ENCODE measurements around the gene AZU1. TPM values are rescaled to one million over a fixed set of nuclear protein-coding genes. Genes with fewer than 3 reads are reported as not detected.
A peak's percentile ranks its signal among the peaks of the same experiment; 100 is the strongest.

AZU1 gene
- polyA plus RNA-seq: not detected

- H3K4me3 ChIP-seq (ENCODE audit: low read depth in 1 of 2, low read length in 2 of 2): no peak within 1 kb of the TSS
- WGBS, 2 donors: 54 to 61% methylated on average over 32 to 33 of the region's 33 CpGs
- no peaks in the 10 kb centered on the region for H3K4me1 ChIP-seq (ENCODE audit: control insufficient read depth in 2 of 2, insufficient read depth in 2 of 2, low read length in 1 of 2)
- peaks cover 0 to 2% of the 10 kb centered on the region in 2 donors for H3K27me3 ChIP-seq (ENCODE audit: control insufficient read depth in 1 of 2, insufficient read depth in 2 of 2, low read length in 2 of 2)
- H3K9me3 ChIP-seq (ENCODE audit: control insufficient read depth in 2 of 2, insufficient read depth in 1 of 2, low read depth in 1 of 2, low read length in 1 of 2): no peaks in the 10 kb centered on the region
- no peak within 1 kb of the TSS for H3K27ac ChIP-seq (ENCODE audit: low read depth in 2 of 2, low read length in 1 of 2)
- H3K36me3 ChIP-seq (ENCODE audit: control insufficient read depth in 2 of 2, insufficient read depth in 2 of 2, low read length in 1 of 2): no peaks in the 10 kb centered on the region
These were observed at the start of gene AZU1 for GRCh38 chr19:827710-828321. TSS of gene AZU1 (plus strand) at chr19:827837. CDS start at chr19:827847, 10 bp downstream.

- H3K27me3 ChIP-seq (ENCODE audit: control insufficient read depth in 1 of 2, insufficient read depth in 2 of 2, low read length in 2 of 2): no peaks in the 10 kb centered on the region
- no peaks in the 10 kb centered on the region for H3K9me3 ChIP-seq (ENCODE audit: control insufficient read depth in 2 of 2, insufficient read depth in 1 of 2, low read depth in 1 of 2, low read length in 1 of 2)
- 40 to 46% methylated on average over 36 of the region's 36 CpGs for WGBS, 2 donors
- H3K27ac ChIP-seq (ENCODE audit: low read depth in 2 of 2, low read length in 1 of 2): peak overlapping the region; percentile 76 to 77
- H3K36me3 ChIP-seq (ENCODE audit: control insufficient read depth in 2 of 2, insufficient read depth in 2 of 2, low read length in 1 of 2): no peaks in the 10 kb centered on the region
- H3K4me1 ChIP-seq (ENCODE audit: control insufficient read depth in 2 of 2, insufficient read depth in 2 of 2, low read length in 1 of 2): peaks cover 0 to 9% of the 10 kb centered on the region in 2 donors
- no peak overlapping the region for H3K4me3 ChIP-seq (ENCODE audit: low read depth in 1 of 2, low read length in 2 of 2)
These were observed 48.6 kb upstream of the AZU1 start for GRCh38 chr19:778910-779653.

GRCh38 chr19:780935-781334 lies 46.7 kb upstream of the AZU1 start:
- Histone ChIP-seq H3K9me3 (ENCODE audit: control insufficient read depth in 2 of 2, insufficient read depth in 1 of 2, low read depth in 1 of 2, low read length in 1 of 2) (no peaks in the 10 kb centered on the region), H3K27me3 (ENCODE audit: control insufficient read depth in 1 of 2, insufficient read depth in 2 of 2, low read length in 2 of 2) (no peaks in the 10 kb centered on the region), H3K4me1 (ENCODE audit: control insufficient read depth in 2 of 2, insufficient read depth in 2 of 2, low read length in 1 of 2) (peaks cover 0 to 9% of the 10 kb centered on the region in 2 donors), H3K27ac (ENCODE audit: low read depth in 2 of 2, low read length in 1 of 2) (no peak overlapping the region), H3K36me3 (ENCODE audit: control insufficient read depth in 2 of 2, insufficient read depth in 2 of 2, low read length in 1 of 2) (no peaks in the 10 kb centered on the region), H3K4me3 (ENCODE audit: low read depth in 1 of 2, low read length in 2 of 2) (no peak overlapping the region)
- WGBS, 2 donors: 72 to 88% methylated on average over 15 of the region's 15 CpGs

- Histone ChIP-seq H3K4me1 (ENCODE audit: control insufficient read depth in 2 of 2, insufficient read depth in 2 of 2, low read length in 1 of 2) (peaks cover 0 to 9% of the 10 kb centered on the region in 2 donors), H3K9me3 (ENCODE audit: control insufficient read depth in 2 of 2, insufficient read depth in 1 of 2, low read depth in 1 of 2, low read length in 1 of 2) (no peaks in the 10 kb centered on the region), H3K27me3 (ENCODE audit: control insufficient read depth in 1 of 2, insufficient read depth in 2 of 2, low read length in 2 of 2) (no peaks in the 10 kb centered on the region), H3K27ac (ENCODE audit: low read depth in 2 of 2, low read length in 1 of 2) (no peak overlapping the region), H3K36me3 (ENCODE audit: control insufficient read depth in 2 of 2, insufficient read depth in 2 of 2, low read length in 1 of 2) (no peaks in the 10 kb centered on the region), H3K4me3 (ENCODE audit: low read depth in 1 of 2, low read length in 2 of 2) (no peak overlapping the region)
- 89 to 91% methylated on average over 19 of the region's 19 CpGs for WGBS, 2 donors
These were observed 45.8 kb upstream of the AZU1 start for GRCh38 chr19:781800-782184.

GRCh38 chr19:782185-782877 lies 45.3 kb upstream of the AZU1 start:
- no peak overlapping the region for H3K4me3 ChIP-seq (ENCODE audit: low read depth in 1 of 2, low read length in 2 of 2)
- H3K27ac ChIP-seq (ENCODE audit: low read depth in 2 of 2, low read length in 1 of 2): peak overlapping the region in 1 of 2 donors; percentile 5
- H3K4me1 ChIP-seq (ENCODE audit: control insufficient read depth in 2 of 2, insufficient read depth in 2 of 2, low read length in 1 of 2): peaks cover 0 to 9% of the 10 kb centered on the region in 2 donors
- WGBS, 2 donors: 27 to 33% methylated on average over 29 of the region's 29 CpGs
- no peaks in the 10 kb centered on the region for H3K9me3 ChIP-seq (ENCODE audit: control insufficient read depth in 2 of 2, insufficient read depth in 1 of 2, low read depth in 1 of 2, low read length in 1 of 2)
- no peaks in the 10 kb centered on the region for H3K27me3 ChIP-seq (ENCODE audit: control insufficient read depth in 1 of 2, insufficient read depth in 2 of 2, low read length in 2 of 2)
- no peaks in the 10 kb centered on the region for H3K36me3 ChIP-seq (ENCODE audit: control insufficient read depth in 2 of 2, insufficient read depth in 2 of 2, low read length in 1 of 2)

- Histone ChIP-seq H3K4me1 (ENCODE audit: control insufficient read depth in 2 of 2, insufficient read depth in 2 of 2, low read length in 1 of 2) (peaks cover 0 to 9% of the 10 kb centered on the region in 2 donors), H3K27ac (ENCODE audit: low read depth in 2 of 2, low read length in 1 of 2) (peak overlapping the region; percentile 5 to 50), H3K4me3 (ENCODE audit: low read depth in 1 of 2, low read length in 2 of 2) (no peak overlapping the region), H3K9me3 (ENCODE audit: control insufficient read depth in 2 of 2, insufficient read depth in 1 of 2, low read depth in 1 of 2, low read length in 1 of 2) (no peaks in the 10 kb centered on the region), H3K36me3 (ENCODE audit: control insufficient read depth in 2 of 2, insufficient read depth in 2 of 2, low read length in 1 of 2) (no peaks in the 10 kb centered on the region), H3K27me3 (ENCODE audit: control insufficient read depth in 1 of 2, insufficient read depth in 2 of 2, low read length in 2 of 2) (no peaks in the 10 kb centered on the region)
- WGBS, 2 donors: 53% methylated on average over 30 of the region's 30 CpGs
These were observed 44.6 kb upstream of the AZU1 start for GRCh38 chr19:782878-783668.

GRCh38 chr19:784541-784940 lies 43.1 kb upstream of the AZU1 start:
- H3K4me1 ChIP-seq (ENCODE audit: control insufficient read depth in 2 of 2, insufficient read depth in 2 of 2, low read length in 1 of 2): peaks cover 0 to 4% of the 10 kb centered on the region in 2 donors
- H3K27me3 ChIP-seq (ENCODE audit: control insufficient read depth in 1 of 2, insufficient read depth in 2 of 2, low read length in 2 of 2): no peaks in the 10 kb centered on the region
- no peaks in the 10 kb centered on the region for H3K36me3 ChIP-seq (ENCODE audit: control insufficient read depth in 2 of 2, insufficient read depth in 2 of 2, low read length in 1 of 2)
- no peaks in the 10 kb centered on the region for H3K9me3 ChIP-seq (ENCODE audit: control insufficient read depth in 2 of 2, insufficient read depth in 1 of 2, low read depth in 1 of 2, low read length in 1 of 2)
- no peak overlapping the region for H3K4me3 ChIP-seq (ENCODE audit: low read depth in 1 of 2, low read length in 2 of 2)
- no peak overlapping the region for H3K27ac ChIP-seq (ENCODE audit: low read depth in 2 of 2, low read length in 1 of 2)
- 71 to 80% methylated on average over 13 of the region's 13 CpGs for WGBS, 2 donors

GRCh38 chr19:787536-787935 lies 40.1 kb upstream of the AZU1 start:
- no peaks in the 10 kb centered on the region for H3K36me3 ChIP-seq (ENCODE audit: control insufficient read depth in 2 of 2, insufficient read depth in 2 of 2, low read length in 1 of 2)
- no peaks in the 10 kb centered on the region for H3K27me3 ChIP-seq (ENCODE audit: control insufficient read depth in 1 of 2, insufficient read depth in 2 of 2, low read length in 2 of 2)
- H3K27ac ChIP-seq (ENCODE audit: low read depth in 2 of 2, low read length in 1 of 2): no peak overlapping the region
- H3K4me3 ChIP-seq (ENCODE audit: low read depth in 1 of 2, low read length in 2 of 2): no peak overlapping the region
- no peaks in the 10 kb centered on the region for H3K9me3 ChIP-seq (ENCODE audit: control insufficient read depth in 2 of 2, insufficient read depth in 1 of 2, low read depth in 1 of 2, low read length in 1 of 2)
- no peaks in the 10 kb centered on the region for H3K4me1 ChIP-seq (ENCODE audit: control insufficient read depth in 2 of 2, insufficient read depth in 2 of 2, low read length in 1 of 2)
- 92 to 93% methylated on average over 16 of the region's 16 CpGs for WGBS, 2 donors

GRCh38 chr19:788686-788982 lies 39.0 kb upstream of the AZU1 start:
- Histone ChIP-seq H3K4me1 (ENCODE audit: control insufficient read depth in 2 of 2, insufficient read depth in 2 of 2, low read length in 1 of 2) (no peaks in the 10 kb centered on the region), H3K27ac (ENCODE audit: low read depth in 2 of 2, low read length in 1 of 2) (peak overlapping the region in 1 of 2 donors; percentile 26), H3K4me3 (ENCODE audit: low read depth in 1 of 2, low read length in 2 of 2) (no peak overlapping the region), H3K36me3 (ENCODE audit: control insufficient read depth in 2 of 2, insufficient read depth in 2 of 2, low read length in 1 of 2) (no peaks in the 10 kb centered on the region), H3K27me3 (ENCODE audit: control insufficient read depth in 1 of 2, insufficient read depth in 2 of 2, low read length in 2 of 2) (no peaks in the 10 kb centered on the region), H3K9me3 (ENCODE audit: control insufficient read depth in 2 of 2, insufficient read depth in 1 of 2, low read depth in 1 of 2, low read length in 1 of 2) (no peaks in the 10 kb centered on the region)
- WGBS, 2 donors: 67 to 74% methylated on average over 11 of the region's 11 CpGs

All from esophagus (tissue), 2 donors.